8988T (cell line): ENCODE data around the gene USH1C.
A peak's percentile ranks its signal among the peaks of the same experiment; 100 is the strongest.

Experiments used
- DNase-seq: peaks from one replicate; pipeline ENCODE4 v3.0.0; 2011

Gene USH1C

DNA sequence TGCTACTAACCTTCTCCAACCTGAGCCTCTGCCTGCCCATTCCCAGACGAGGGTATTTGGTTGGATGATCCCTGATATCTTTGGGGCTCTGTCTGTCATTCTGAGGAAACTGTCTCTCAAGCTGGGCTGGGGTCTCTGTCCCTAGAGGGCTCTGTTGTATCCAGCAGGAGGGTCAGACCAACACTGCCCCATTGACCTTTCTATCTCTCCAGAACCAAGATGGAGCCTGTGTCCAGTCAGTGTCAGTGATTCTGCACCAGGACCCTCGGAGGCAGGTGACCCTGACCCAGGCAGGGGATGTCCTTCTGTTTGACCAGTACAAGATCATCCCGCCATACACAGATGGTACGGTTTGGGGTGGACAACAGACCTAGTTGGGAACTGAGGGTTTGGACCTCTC lies 24.7 kb upstream of the USH1C start:
- no peak for DNase-seq

DNA sequence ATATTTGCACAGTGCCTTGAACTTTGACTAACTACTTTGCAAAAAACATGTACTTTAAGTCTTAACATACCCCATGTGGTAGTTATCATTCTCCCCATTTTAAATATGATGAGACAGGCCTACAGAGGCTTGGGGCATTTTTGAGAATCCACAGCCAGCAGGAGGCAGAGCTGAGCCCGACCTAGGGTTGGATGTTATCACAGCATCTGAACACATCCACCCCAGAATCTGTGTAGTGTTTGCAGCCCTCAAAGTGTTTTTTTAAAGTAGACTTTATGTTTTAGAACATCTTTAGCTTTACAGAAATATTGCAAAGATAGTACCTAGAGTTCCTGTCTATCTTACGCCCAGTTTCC lies 20.4 kb upstream of the USH1C start:
- no peak for DNase-seq

DNA sequence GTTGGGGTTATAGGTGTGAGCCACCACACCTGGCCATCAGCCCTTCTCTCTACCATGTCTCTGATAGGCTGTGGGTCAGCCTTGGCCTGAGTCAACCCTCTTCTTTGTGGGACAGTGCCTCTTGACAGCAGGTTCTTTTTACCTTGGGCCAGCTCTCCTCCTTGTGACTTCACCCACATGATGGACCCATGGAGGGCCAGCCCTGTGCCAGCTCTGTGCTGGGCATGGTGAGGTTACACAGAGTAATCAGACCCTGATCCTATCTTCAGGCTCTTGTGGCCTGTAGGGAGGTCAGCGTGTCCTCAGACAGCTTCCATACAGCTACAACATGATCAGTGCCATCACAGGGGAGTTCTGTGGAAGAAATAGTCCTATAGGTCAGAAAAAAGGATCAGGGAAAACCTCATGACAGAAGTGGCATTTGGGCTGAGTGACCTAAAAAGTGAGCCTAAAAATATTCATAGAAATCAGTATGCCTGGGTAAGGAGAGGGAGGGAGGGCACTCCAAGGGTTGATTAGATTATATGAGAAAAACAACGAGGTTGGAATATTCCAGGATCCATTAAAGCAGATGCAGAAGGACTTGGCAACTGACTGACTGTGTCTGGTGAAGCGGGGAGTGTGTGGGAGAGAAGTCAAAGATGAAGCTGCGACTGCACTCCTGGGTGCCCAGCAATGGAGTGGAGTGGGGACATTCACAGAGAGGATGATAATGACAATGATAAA lies 19.9 kb upstream of the USH1C start:
- DNase-seq = no peak

DNA sequence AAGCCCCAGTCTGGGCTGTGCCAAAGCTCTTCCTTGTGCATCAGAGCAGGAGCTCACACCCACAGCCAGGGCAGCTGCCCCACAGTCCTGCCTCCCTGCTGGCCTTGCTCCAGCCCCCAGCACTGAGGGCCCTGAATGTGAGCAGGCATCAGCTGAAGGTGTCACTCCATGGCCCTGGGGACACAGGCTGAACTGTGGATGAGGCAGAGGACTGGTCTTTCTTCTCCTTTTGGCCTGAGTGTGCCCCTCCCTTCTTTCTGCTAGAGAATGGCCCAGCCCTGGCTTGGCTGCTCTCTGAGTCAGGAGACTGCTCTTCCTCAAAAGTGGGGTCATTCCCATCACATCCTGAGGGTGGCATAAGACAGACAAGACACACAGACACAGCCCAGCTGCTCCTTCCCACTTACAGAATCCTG lies 19.0 kb upstream of the USH1C start:
- DNase-seq = no peak

DNA sequence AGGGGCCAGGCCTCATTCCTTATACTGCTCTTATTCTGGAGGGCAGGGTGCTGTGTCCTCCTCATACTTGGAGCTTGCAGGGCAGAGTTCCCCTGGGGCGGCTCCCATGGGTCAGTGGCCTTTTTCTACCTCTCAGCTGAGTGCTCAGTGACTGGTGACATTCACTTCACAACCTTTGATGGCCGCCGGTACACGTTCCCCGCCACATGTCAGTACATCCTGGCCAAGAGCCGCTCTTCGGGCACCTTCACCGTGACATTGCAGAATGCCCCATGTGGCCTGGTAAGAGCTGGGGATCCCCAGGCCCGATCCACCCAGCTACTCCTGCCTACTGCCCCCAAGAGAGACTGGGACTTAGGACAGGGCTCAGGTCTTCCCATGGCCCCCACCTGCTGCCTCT lies 17.3 kb upstream of the USH1C start:
- no peak for DNase-seq

DNA sequence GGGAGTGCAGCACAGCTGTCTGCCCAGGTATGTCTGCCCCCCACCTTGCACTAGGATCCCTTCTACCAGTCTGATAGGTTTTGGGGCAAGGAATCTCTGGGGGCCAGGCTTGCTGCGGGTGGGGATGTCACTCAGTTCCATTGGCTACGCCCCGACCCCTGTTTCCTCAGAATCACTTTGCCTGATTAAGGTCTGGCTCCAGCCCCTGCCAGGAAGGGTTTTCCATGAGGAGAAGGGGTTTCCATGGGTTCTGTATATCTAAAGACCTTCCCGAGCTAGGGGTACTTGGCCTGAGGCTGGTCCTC lies 16.8 kb upstream of the USH1C start:
- no peak for DNase-seq

DNA sequence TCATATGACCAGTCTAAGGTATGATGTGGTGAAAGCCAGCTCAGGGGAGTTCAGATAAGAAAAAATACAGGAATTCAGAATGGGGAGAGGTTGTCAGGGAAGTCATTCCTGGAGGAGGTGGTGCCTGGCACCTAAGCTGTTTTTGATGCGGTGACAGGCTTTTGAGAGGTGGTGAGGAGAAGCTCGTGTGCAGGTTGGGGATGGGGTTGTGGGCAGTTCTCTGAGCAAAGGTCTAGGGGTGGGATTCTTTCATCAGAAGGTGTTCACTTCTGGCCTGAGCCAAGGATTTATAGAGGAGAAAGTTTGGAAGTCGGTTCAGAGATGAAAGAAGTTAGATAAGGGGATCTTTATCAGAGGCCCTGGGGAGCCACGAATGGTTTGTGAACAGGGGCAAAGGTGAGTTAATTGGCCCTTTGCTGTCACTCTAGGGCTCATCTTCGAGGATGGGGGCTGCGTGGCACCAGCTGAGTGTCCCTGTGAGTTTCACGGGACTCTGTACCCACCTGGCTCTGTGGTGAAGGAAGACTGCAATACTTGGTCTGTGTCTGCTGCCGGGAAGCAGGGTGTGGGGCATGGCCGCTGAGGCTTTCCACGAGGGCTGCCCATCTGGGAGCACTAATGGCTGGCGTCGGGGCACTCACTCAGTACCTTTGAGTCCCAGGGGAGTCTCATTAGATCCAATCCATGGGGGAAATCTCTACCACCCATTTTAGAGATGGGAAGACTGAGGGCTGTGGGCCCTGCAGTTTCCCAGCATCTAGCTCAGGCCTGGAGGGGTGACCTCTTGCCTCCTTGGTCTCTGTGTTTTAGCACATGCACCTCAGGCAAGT lies 16.3 kb upstream of the USH1C start:
- no peak for DNase-seq

DNA sequence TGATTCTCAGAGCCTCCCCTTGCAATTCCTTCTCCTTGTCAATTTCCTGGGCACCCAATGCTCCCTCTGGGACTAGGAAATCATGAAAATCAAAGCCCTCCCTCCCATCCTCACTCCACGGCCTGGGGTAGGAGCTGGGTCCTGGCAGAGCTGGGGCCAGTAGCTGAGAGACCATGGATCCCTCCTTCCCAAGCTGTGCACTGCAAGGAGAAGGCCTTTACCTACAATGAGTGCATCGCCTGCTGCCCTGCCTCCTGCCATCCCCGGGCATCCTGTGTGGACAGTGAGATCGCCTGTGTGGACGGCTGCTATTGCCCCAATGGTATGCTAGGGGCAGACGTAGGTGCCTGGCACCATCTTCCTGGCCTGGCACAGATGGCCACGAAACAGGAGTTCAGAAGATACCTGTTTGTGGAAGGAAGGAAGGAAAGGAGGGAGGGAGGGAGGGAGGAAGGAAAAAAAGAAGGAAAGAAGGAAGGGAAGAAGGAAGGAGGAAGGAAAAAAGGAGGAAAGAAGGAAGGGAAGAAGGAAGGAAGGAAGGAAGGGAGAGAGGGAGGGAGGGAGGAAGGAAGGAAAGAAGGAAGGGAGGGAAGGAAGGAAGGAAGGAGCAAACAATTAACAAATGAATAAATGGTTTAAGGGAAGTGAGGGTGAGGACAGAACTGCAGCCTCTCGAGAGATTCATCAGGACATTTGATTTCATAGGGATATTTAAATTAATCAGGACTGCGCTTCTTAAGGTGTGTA lies 15.3 kb upstream of the USH1C start:
- no peak for DNase-seq

DNA sequence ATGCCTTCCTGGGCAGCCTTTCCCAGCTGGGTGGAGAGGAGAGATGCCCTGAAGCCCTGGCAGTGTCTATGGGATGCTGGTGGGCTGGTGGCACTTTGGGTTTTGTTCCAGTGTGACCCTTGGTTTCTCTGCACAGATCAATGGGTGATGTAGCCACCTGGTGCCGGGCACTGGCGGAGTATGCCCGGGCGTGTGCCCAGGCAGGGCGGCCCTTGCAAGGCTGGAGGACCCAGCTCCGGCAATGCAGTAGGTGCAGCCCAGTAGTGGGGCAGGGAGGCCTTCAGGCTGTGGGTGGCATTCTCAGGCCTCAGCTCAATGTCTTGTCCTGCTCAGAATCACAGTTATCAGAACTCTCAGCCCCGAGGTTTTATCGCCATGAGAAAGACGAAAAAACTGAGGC lies 14.7 kb upstream of the USH1C start:
- no peak for DNase-seq

DNA sequence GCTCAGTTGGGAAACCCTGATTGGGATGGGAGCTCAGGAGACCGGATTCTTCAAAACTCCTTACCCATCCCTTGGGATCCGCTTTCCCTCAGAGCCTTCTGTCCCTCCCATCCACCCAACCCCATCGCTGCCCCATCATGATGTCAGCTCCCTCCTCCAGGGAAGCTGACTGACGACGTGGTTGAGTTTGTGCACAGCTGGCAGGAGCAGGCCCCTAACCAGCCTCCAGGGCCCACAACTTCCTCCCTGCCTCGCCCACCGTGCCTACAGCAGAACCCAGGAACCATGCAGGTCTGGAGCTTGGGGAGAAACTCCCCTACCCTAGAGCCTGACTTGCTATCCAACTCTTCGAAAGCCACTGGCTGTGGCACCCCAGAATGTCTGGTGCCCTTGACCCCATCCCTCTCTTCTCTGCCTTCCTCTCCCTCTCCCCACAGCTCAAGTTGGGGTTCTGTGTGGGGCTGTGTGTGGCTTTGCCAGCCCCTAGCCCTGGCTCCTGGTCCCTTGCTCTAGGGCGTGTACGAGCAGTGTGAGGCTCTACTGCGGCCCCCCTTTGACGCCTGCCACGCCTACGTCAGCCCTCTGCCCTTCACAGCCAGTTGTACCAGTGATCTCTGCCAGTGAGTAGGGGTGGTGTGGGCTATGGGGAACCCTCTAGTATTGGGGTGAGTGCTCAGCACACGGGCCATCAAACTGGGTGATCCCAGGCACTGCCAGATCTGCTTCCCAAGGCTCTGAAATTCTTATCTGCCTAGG lies 14.0 kb upstream of the USH1C start:
- no peak for DNase-seq

DNA sequence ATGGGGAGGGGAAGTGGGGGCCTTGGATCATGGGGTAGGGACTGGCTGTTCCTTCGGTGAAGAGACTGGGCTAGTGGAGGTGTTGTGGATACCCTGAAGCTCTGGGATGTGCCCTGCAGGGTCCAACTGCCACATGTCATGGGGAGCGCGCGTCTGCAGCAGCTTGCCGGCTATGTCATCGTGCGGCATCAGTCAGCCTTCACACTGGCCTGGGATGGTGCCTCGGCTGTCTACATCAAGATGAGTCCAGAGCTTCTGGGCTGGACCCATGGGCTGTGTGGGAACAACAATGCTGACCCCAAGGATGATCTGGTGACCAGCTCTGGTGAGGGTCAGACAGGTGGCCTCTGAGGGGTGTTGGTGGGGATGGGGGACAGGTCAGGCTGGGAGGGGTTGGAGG lies 12.8 kb upstream of the USH1C start:
- no peak for DNase-seq

DNA sequence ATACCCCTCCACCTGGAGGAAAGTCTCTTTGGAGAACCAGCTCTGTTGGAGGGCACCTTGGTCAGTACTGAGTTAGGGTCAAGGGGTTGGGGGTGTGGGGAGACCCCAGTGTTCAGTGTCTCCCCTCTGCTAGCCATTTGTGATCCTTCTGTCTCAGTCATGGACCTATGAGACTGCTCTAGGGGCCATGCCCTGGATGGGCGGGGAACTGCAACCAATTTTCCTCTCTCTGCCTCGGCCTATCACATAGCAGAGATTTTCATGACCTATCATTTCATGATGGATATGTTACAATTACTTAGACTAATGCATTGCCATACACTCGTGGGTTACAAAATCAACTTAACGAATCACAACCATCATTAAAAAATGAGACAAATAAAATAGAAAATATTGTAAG lies 10.3 kb upstream of the USH1C start:
- no peak for DNase-seq

DNA sequence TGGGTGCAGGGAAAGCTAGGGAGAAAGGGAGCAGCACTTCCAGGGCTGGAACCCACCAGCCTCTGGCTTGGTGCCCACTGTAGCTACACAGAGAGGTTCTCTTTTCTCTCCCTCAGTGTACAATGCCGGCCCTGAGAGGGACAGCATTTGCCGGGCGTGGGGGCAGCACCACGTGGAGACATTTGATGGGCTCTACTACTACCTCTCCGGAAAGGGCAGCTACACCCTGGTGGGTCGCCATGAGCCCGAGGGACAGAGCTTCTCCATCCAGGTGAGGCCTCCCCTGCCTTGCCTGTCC lies 9.0 kb upstream of the USH1C start:
- no peak for DNase-seq

DNA sequence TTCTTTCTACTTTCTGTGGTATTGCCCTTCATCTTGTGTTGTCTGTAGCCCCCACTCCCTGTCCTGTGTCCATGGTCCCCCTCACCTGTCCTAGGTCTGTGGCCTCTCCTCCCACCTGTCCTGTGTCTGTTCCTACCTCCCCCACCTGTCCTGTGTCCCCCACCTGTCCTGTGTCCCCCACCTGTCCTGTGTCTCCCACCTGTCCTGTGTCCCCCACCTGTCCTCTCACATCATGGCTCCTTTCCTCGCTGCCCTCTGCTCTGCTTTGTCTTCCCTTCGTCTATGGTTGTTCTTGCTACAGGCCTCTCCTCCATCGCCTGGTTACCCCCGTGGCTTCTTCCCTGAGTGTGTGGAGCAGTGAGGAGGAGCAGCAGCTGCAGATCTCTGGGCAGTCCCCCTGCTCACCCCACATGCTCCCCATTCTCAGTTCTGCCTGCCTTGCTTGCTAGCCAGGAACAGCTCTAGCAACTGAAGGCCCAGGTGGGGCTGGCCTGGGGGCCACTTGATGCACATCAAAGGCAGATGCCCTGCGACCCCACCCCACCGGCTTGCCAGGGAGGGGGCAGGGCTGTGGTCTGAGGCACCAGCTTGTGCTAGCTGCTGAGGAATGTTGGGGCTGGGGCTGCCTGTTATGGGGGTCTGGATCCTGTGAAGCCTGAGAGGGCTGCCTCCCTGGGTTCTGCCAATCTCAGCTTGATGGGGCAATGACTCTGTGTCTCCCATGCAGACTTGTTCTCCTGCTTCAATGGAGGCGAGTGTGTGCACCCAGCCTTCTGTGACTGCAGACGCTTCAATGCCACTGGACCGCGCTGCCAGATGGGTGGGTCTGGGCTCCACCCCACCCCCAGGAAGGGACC lies 8.4 kb upstream of the USH1C start:
- DNase-seq = no peak

DNA sequence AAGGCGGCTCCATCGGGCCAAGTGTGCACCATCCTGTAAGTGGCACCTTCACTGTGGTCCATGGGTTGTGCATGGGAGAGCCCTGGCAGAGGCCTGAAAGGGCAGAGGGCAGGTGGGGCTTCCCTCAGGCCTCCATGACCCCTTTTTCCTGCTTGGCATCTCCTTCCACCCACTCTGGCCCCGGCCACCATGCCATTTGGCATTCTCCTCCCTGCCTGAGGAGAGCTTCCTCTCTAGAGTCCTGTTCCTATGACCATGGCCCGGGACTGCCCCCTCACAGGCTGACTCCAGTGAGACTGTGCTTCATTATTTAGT lies 7.8 kb upstream of the USH1C start:
- DNase-seq = no peak

DNA sequence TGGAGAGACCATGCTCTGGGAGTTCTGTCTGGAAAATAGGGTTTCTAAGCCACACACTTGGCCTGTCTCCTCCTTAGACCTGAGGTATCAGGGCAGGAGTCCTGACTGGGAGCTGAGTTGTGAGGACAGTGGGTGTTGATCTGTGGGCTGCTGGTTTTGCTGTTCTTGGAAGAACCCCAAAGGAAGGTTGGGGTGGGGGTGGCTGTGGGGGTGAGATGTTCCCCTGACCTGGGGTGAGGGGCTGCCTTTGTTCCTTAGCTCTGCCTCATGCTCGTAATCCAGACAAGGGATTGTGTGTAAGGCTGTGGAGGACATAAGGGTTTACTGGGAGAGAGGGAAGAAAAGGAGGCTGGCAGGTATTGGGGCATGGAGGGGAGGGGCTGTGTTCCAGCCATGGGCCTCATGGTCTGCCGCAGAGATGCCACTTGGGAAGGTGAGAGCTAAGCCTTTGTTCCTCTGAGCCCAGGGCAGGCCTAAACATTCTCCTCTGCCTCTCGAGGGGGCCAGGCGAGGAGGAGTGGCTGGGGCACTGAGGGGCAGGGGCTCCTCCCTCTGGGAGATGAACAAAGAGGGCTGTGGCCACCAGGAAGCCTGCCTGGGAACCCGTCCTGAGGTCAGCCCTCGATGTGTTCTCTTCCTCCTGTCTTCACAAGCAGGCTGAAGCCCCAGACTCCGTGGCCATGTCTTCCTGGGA lies 7.3 kb upstream of the USH1C start:
- no peak for DNase-seq

DNA sequence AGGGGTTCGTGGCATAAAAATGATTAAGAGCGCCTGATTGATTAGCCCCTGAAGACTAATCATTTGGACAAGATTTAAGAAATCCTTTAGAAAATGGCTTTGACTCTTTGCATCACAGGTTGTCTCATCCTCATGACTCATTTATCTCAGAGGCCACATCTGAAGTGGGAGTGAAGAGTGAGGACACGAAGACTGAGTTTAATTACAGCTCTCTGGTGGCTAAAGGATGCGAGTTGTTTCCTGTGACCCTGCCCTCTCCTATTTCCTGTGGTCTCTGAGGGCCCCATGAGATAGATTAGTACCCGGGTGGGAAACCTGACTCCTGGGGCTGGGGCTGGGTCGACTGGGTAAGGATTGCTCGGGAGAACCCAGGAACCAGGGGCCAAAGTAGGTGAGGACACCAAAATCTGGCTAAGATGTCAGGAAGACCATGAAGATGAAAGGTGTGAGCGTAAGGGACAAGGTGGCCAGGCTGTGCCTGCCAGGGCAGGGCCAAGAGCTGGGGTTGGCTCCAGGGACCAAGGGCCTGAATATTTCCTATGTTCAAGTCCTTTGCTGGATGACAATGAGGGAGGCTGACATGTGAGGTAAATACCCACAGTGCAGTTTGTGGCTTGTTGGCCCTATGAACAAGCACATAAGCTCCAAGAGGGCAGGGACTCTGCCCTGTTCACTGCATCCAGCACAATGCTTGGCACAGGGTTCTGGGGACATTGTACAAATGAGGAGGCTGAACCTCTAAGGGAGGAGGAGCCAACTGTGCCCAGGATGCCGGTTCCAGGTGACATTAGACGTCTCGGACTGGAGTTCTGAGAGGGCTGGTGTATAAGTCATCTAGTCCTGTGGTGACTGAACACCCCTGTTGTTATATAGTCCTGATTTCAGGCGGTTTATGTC lies 6.5 kb upstream of the USH1C start:
- no peak for DNase-seq

DNA sequence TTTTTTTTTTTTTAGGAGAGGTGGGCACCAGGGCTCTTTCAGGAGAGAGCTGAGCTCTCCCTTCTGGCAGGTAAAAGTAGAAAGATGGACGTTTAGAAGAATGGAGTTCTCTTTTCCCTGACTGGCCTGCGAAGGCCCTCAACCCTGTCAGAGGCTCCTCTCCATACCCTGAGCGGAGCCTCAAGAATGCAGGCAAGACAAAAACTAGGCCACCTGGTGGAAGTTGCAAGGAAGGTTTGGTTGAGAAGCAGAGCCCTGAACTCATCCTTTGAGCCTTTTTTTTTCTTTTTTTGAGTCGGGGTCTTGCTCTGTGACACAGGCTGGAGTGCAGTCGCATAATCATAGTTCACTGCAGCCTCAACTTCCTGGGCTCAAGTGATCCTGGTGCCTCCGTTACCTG lies 4.2 kb upstream of the USH1C start:
- DNase-seq = peak; percentile 75

DNA sequence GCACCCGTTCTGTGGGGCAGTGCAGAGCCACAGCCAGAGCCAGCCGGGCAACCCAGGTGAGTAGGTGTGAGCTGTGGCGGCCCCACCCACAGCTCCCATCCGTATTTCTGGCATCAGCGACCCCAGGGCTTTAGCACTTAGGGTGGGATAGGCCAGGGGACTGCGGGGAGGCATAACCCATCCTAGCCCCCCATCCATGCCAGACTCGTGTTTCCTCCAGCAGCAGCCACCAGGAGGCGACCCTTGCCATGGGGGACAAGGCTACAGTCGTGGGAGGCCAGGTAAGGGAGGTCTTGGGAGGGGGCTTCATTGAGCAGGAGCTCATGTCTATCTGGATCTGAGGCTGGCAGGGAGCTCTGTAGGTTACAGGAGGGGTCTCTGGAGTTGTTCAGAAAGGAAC lies 3.7 kb upstream of the USH1C start:
- peak; percentile 55 for DNase-seq

DNA sequence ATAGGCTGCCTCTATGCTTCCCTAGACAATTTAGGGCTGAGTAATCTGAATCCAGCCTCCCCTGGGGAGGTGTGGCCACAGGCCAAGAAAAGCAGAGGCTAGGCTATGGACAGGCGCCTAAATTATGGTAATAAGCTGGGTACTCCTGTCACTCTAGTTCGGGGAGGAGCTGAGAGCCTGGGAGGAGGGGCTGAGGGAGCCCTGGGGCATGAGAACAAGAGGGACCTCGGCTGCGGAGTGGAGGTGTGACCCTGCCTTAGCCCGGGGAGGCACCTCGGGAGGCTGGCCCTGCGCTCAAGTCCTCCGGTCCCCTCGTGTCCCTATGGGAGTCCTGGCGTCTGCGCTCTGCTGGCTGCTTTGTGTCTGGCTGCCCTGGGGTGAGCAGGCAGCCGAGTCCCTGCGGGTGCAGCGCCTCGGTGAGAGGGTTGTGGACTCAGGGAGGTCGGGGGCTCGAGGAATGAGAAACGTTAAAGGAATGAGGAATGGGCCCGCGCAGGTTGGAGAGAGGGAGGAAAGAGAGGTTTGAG lies 2.9 kb upstream of the USH1C start, which contains the start of gene OTOG:
Gene OTOG (plus strand): TSS at position 209 of the 527 bp plus-strand sequence. CDS start 114 bp downstream, at position 323.
- no peak for DNase-seq

DNA sequence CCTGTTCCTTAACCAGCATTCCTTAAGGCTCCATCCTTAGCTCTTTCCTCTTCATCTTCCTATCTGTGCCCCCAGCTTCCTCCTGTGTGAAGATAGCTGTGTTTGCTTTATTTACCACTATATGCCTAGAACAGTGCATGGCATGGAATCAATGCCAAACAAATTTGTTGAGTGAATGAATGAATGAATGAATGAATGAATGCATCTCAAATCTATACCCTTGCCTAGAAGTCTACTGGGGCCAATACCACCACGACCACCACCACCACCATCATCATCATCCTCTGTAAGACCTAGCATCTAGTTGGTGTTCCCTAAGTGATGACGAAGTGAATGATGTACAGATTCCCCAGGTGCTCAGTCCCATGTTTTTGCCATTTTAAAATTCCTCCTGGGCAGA lies 2.0 kb upstream of the USH1C start:
- no peak for DNase-seq
